SIG-M5 (cell line): Measurements from ENCODE around the gene RAB29.

Source experiments
- DNase-seq: peaks from one replicate; lab custom pipeline; 2025; lab: John Stamatoyannopoulos, UW

The RAB29 gene

GRCh38 chr1:205719762-205720161, 55.5 kb downstream of the RAB29 start:
- no peak for DNase-seq

GRCh38 chr1:205719015-205719414, 56.3 kb downstream of the RAB29 start:
- no peak for DNase-seq
